SJCRH30 (cell line): ENCODE results near the gene KLC1. TPM values are rescaled to one million over a fixed set of nuclear protein-coding genes. Genes with fewer than 3 reads are reported as not detected.

Source experiments
- DNase-seq, 2 experiments: peaks; one replicate each; pipeline ENCODE4 v3.0.0-alpha.2; 2015 to 2020
- H3K27ac ChIP-seq: fragments of 250-450 bp; sonication (Bioruptor Pico); 2 replicates; pipeline ENCODE4 v1.5.1; 2020; ENCODE audit warnings: mild to moderate bottlenecking, moderate library complexity
- H3K27me3 ChIP-seq: fragments of 250-450 bp; sonication (Bioruptor Pico); 2 replicates; pipeline ENCODE4 v1.5.1; 2020; ENCODE audit warnings: mild to moderate bottlenecking, moderate library complexity
- H3K36me3 ChIP-seq: fragments of 250-450 bp; sonication (Bioruptor Pico); 2 replicates; pipeline ENCODE4 v1.5.1; 2020; ENCODE audit warnings: mild to moderate bottlenecking, moderate library complexity
- H3K4me1 ChIP-seq: fragments of 250-450 bp; sonication (Bioruptor Pico); 2 replicates; pipeline ENCODE4 v1.5.1; 2020; ENCODE audit warnings: mild to moderate bottlenecking, moderate library complexity
- H3K4me3 ChIP-seq: fragments of 250-450 bp; sonication (Bioruptor Pico); 2 replicates; pipeline ENCODE4 v1.5.1; 2020; ENCODE audit warnings: mild to moderate bottlenecking, moderate library complexity
- H3K9me3 ChIP-seq: fragments of 250-450 bp; sonication (Bioruptor Pico); replicated peaks from 2 replicates; pipeline ENCODE4 v1.5.1; 2020; ENCODE audit warnings: mild to moderate bottlenecking, moderate library complexity
- total RNA-seq: library from RNA; depleted of rRNA; stranded (reverse); fragments of >200 nt; shearing (Covaris generic); gene quantifications from 2 replicates; pipeline ENCODE4 v1.2.3, GENCODE V29; 2014

Gene KLC1
- total RNA-seq, 1 experiment from 2014 or later = 175 TPM

- DNase-seq = no peak
- no peak overlapping the region for H3K27ac ChIP-seq
These were observed 87.9 kb downstream of the KLC1 start for GRCh38 chr14:103716899-103717411.

GRCh38 chr14:103718572-103718971 is 89.6 kb downstream of the KLC1 start:
- H3K4me1 ChIP-seq = peaks cover 14% of the 10 kb centered on the region
- H3K36me3 ChIP-seq = no peaks in the 10 kb centered on the region
- H3K9me3 ChIP-seq = no peaks in the 10 kb centered on the region
- no peaks in the 10 kb centered on the region for H3K27me3 ChIP-seq
- H3K27ac ChIP-seq = no peak overlapping the region
- H3K4me3 ChIP-seq = no peak overlapping the region
- DNase-seq = no peak

More at GRCh38 chr14:103716899-103717411, 87.9 kb downstream of the KLC1 start:
- H3K4me3 ChIP-seq = peak overlapping the region; percentile 70
- no peaks in the 10 kb centered on the region for H3K27me3 ChIP-seq
- no peaks in the 10 kb centered on the region for H3K36me3 ChIP-seq
- H3K4me1 ChIP-seq = peaks cover 14% of the 10 kb centered on the region
- H3K9me3 ChIP-seq = no peaks in the 10 kb centered on the region

GRCh38 chr14:103719751-103720150 is 90.7 kb downstream of the KLC1 start:
- Histone ChIP-seq H3K9me3 (no peaks in the 10 kb centered on the region), H3K36me3 (no peaks in the 10 kb centered on the region), H3K4me3 (no peak overlapping the region), H3K27ac (no peak overlapping the region), H3K27me3 (no peaks in the 10 kb centered on the region), H3K4me1 (peaks cover 14% of the 10 kb centered on the region)
- peak; percentile 44 to 72 for DNase-seq

- Histone ChIP-seq H3K27me3 (no peaks in the 10 kb centered on the region), H3K4me3 (no peak overlapping the region), H3K27ac (no peak overlapping the region), H3K4me1 (peaks cover 14% of the 10 kb centered on the region), H3K36me3 (no peaks in the 10 kb centered on the region), H3K9me3 (no peaks in the 10 kb centered on the region)
- DNase-seq = no peak
These were observed 92.5 kb downstream of the KLC1 start for GRCh38 chr14:103721334-103722120.

DNA sequence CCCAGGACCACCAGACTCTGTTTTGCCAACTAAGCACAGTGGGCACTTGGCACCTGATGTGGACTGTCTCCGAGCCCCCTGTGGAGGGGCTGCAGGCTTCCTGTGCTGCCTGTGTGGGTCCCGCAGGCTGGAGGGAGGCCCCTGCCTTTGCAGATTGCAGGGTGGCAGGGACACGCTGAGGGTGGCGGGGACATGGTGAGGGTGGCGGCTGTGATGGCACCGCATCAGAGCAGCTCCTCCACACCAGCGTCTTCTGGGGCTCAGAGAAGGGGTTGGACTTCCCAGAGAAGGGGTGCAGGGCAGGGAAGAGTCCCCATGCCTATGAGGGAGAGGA is 94.7 kb downstream of the KLC1 start:
- DNase-seq = no peak
- no peak overlapping the region for H3K4me3 ChIP-seq
- H3K27me3 ChIP-seq = no peaks in the 10 kb centered on the region
- H3K9me3 ChIP-seq = no peaks in the 10 kb centered on the region
- no peak overlapping the region for H3K27ac ChIP-seq
- peaks cover 10% of the 10 kb centered on the region for H3K4me1 ChIP-seq
- no peaks in the 10 kb centered on the region for H3K36me3 ChIP-seq

DNA sequence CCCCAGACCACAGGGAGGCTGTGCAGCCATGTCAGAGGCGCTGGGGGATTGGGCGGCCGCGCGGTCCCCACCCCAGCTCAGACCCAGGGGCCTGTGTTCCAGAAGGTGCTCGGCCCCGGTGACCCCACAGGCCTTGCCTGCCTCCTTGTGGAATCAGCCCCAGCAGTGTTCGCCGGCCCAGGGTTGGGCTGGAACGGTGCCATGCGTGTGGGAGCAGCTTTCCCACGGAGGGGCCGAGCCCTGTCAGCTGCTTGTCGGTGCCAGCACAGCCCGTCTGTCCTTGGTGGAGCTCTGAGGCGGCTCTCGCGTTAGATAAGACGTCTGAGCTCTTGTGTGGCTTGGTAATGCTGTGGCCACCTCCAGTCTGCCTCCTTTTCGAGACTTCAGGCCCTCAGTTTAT is 95.1 kb downstream of the KLC1 start:
- DNase-seq = no peak
- Histone ChIP-seq H3K9me3 (no peaks in the 10 kb centered on the region), H3K36me3 (no peaks in the 10 kb centered on the region), H3K27me3 (no peaks in the 10 kb centered on the region), H3K4me1 (peaks cover 10% of the 10 kb centered on the region), H3K27ac (no peak overlapping the region), H3K4me3 (no peak overlapping the region)

GRCh38 chr14:103725001-103725682 is 96.1 kb downstream of the KLC1 start:
- no peak for DNase-seq
- peaks cover 1% of the 10 kb centered on the region for H3K4me1 ChIP-seq
- no peak overlapping the region for H3K27ac ChIP-seq
- no peaks in the 10 kb centered on the region for H3K9me3 ChIP-seq
- no peaks in the 10 kb centered on the region for H3K27me3 ChIP-seq
- H3K36me3 ChIP-seq = no peaks in the 10 kb centered on the region
- no peak overlapping the region for H3K4me3 ChIP-seq

- Histone ChIP-seq H3K4me1 (no peaks in the 10 kb centered on the region), H3K9me3 (no peaks in the 10 kb centered on the region), H3K27me3 (no peaks in the 10 kb centered on the region), H3K27ac (no peak overlapping the region), H3K36me3 (no peaks in the 10 kb centered on the region), H3K4me3 (no peak overlapping the region)
- DNase-seq = no peak
These were observed 96.9 kb downstream of the KLC1 start for GRCh38 chr14:103725739-103726395.

DNA sequence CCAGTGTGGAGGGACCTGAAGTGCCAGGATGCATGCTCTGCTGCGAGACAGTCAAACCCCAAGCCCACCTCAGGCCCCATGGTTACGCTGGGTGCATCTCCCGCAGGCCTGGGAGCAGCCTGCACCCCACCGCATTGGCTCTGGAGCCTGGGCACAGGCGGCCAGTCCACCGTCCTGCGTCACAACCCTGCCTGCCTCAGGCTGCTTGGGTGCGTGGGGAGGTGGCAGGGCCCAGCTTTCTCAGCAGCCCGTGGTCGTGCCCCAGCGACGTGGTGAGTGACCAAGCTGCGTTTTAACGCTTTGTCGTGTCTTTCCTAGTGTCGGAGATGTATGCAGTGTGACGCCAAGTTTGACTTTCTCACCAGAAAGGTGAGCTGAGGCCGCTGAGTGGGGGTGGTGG is 97.5 kb downstream of the KLC1 start:
- no peaks in the 10 kb centered on the region for H3K4me1 ChIP-seq

GRCh38 chr14:103727313-103727980 is 98.4 kb downstream of the KLC1 start:
- Histone ChIP-seq H3K27me3 (no peaks in the 10 kb centered on the region), H3K4me3 (no peak overlapping the region), H3K9me3 (no peaks in the 10 kb centered on the region), H3K4me1 (no peaks in the 10 kb centered on the region), H3K36me3 (peaks cover 6% of the 10 kb centered on the region; the same call in 1 of the 2 replicates), H3K27ac (no peak overlapping the region)
- no peak for DNase-seq

More for the DNA sequence above, 97.5 kb downstream of the KLC1 start:
- Histone ChIP-seq H3K36me3 (no peaks in the 10 kb centered on the region; the same call in 1 of the 2 replicates), H3K4me3 (no peak overlapping the region), H3K27ac (no peak overlapping the region), H3K27me3 (no peaks in the 10 kb centered on the region), H3K9me3 (no peaks in the 10 kb centered on the region)
- DNase-seq = no peak

GRCh38 chr14:103728141-103728540 is 99.1 kb downstream of the KLC1 start:
- Histone ChIP-seq H3K27me3 (no peaks in the 10 kb centered on the region), H3K4me3 (no peak overlapping the region), H3K4me1 (no peaks in the 10 kb centered on the region), H3K9me3 (no peaks in the 10 kb centered on the region), H3K27ac (no peak overlapping the region), H3K36me3 (peaks cover 9% of the 10 kb centered on the region)
- no peak for DNase-seq

- H3K27ac ChIP-seq = no peak overlapping the region
- no peaks in the 10 kb centered on the region for H3K27me3 ChIP-seq
- peaks cover 13% of the 10 kb centered on the region for H3K36me3 ChIP-seq
- H3K9me3 ChIP-seq = no peaks in the 10 kb centered on the region
- no peak overlapping the region for H3K4me3 ChIP-seq
- DNase-seq = no peak
- H3K4me1 ChIP-seq = no peaks in the 10 kb centered on the region
These were observed 99.7 kb downstream of the KLC1 start for GRCh38 chr14:103728721-103729120.

DNA sequence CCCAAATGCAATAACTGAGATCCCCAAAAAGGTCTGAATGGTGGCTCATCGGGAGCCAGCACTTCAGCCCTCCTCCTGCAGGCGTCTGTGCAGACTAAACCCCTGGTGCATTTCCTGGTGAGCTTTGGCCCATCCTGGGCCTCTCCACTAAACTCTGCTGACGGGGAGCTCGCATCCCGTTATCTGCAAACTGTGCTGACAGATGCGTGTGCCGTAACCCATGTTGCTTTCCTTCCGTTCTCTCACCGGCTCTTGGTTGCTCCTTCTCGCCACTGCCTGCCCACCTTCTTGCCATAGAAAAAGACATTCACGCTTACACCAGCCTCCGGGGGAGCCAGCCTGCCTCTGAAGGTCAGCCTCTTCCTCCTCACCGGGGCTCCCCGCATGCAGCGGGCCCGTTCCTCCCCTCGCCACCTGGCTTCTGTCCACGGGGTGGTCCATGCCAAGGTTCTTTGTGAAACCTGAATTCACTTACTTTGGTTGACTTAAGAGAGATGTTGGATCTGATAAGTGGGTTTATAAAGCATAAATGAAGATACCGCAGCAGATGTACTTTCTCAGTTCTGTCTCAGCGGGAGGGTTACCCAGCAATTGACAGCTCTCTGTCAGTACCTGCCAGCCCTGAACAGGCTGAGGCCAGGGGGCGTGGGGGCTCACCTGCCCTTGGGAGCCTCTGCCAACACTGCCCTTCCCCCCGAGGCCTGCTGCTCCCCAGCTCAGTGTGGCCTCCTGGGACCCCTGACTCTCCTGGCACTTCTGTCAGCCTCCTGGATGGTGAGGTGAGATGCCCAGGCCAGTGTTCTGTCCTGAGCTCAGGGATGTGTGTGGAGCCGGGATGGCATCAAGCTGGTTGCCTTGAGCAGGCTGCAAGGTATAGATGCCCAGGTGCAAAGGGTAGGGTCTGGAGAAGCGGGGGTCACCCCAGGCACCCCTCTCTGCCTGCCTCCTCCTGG is 100.8 kb downstream of the KLC1 start:
- H3K36me3 ChIP-seq = peaks cover 16% of the 10 kb centered on the region
- DNase-seq = no peak
- no peaks in the 10 kb centered on the region for H3K27me3 ChIP-seq
- no peak overlapping the region for H3K4me3 ChIP-seq
- no peak overlapping the region for H3K27ac ChIP-seq
- no peaks in the 10 kb centered on the region for H3K4me1 ChIP-seq
- no peaks in the 10 kb centered on the region for H3K9me3 ChIP-seq
